GM12878 (cell line): ENCODE data around the gene FSIP1. TPM values are rescaled to one million over a fixed set of nuclear protein-coding genes. Genes with fewer than 3 reads are reported as not detected.

Source experiments
- ATAC-seq: fragments of 200-7000 bp; cut with Tn5 transposase; 3 replicates; pipeline ENCODE4 v1.9.1; 2020; ENCODE audit warnings: mild to moderate bottlenecking, moderate library complexity
- BruUV-seq: library from RNA; stranded (reverse); fragments of 400-500 nt; replicated peaks from 2 replicates; lab custom pipeline; 2021; lab: Mats Ljungman, UMichigan
- CTCF ChIA-PET: fragments of 300-600 bp; sonication (Branson Sonifier 250); formaldehyde crosslinking; extraction: SDS; loops from one replicate; lab custom pipeline; 2021; ENCODE audit warnings: inconsistent platforms; lab: Yijun Ruan, JAX
- POLR2A ChIA-PET: fragments of 350-600 bp; formaldehyde crosslinking; extraction: SDS; loops from one replicate; lab custom pipeline; 2021; ENCODE audit warnings: inconsistent platforms; lab: Charles Lee
- RAD21 ChIA-PET: fragments of 300-600 bp; sonication (Branson Sonifier 250); formaldehyde crosslinking; loops from one replicate; lab custom pipeline; 2023; ENCODE audit warnings: antibody characterized with exemption; ENCODE audit not compliant: unreplicated experiment; lab: Charles Lee
- SMC1A ChIA-PET: fragments of 300-600 bp; sonication (Branson Sonifier 250); formaldehyde crosslinking; loops from one replicate; lab custom pipeline; 2023; ENCODE audit not compliant: unreplicated experiment, uncharacterized antibody; lab: Charles Lee
- DNase-seq: peaks from one replicate; pipeline ENCODE4 v3.0.0-alpha.2; 2011; ENCODE audit warnings: low read depth, low spot score
- FAIRE-seq: peaks from 3 replicates; lab custom pipeline; 2011; peaks lifted over from hg19 to GRCh38; lab: Jason Lieb, UNC
- H2AFZ ChIP-seq: 2 replicates; pipeline ENCODE4 v1.6.0; 2011; ENCODE audit warnings: low read depth, low read length, control low read depth; ENCODE audit not compliant: control insufficient read depth
- H3K27ac ChIP-seq: 2 replicates; pipeline ENCODE4 v1.5.1; 2011; ENCODE audit warnings: control low read depth; ENCODE audit not compliant: control insufficient read depth, insufficient read depth
- H3K27me3 ChIP-seq, 2 experiments: replicated peaks in 1 of 2; 2 replicates each; pipeline versions ENCODE4 v1.6.0 to v1.6.1; 2011; ENCODE audit warnings: low read length in 1 of 2; ENCODE audit not compliant: control insufficient read depth in 2 of 2, insufficient read depth in 2 of 2
- H3K36me3 ChIP-seq, 2 experiments: 2 replicates each; pipeline ENCODE4 v1.5.1; 2011; ENCODE audit warnings: low read length in 1 of 2; ENCODE audit not compliant: control insufficient read depth in 2 of 2, insufficient read depth in 2 of 2
- H3K4me1 ChIP-seq: 2 replicates; pipeline ENCODE4 v1.6.1; 2011; ENCODE audit warnings: mild to moderate bottlenecking, low read length, moderate library complexity, mixed read lengths; ENCODE audit not compliant: control insufficient read depth, insufficient read depth
- H3K4me2 ChIP-seq: 2 replicates; pipeline ENCODE4 v1.6.0; 2011; ENCODE audit warnings: control low read depth; ENCODE audit not compliant: control insufficient read depth, insufficient read depth
- H3K4me3 ChIP-seq: fragments of 200-600 bp; sonication (generic); 2 replicates; pipeline ENCODE4 v1.5.1; 2016
- H3K79me2 ChIP-seq: 2 replicates; pipeline ENCODE4 v1.6.0; 2011; ENCODE audit warnings: low read length; ENCODE audit not compliant: control insufficient read depth, insufficient read depth
- H3K9ac ChIP-seq: 2 replicates; pipeline ENCODE4 v1.8.0; 2011; ENCODE audit warnings: low read length, control low read depth, mixed read lengths; ENCODE audit not compliant: control insufficient read depth, insufficient read depth
- H3K9me3 ChIP-seq: replicated peaks from 3 replicates; pipeline ENCODE4 v1.5.1; 2011; ENCODE audit warnings: mild to moderate bottlenecking, low read length; ENCODE audit not compliant: control insufficient read depth, insufficient read depth
- H4K20me1 ChIP-seq: 2 replicates; pipeline ENCODE4 v1.6.0; 2011; ENCODE audit not compliant: control insufficient read depth, insufficient read depth
- ASH2L ChIP-seq: fragments of 300-600, 200-600 bp; sonication (generic); IDR thresholded peaks from 2 replicates; pipeline ENCODE4 v1.6.1; 2017; ENCODE audit warnings: low read depth, mild to moderate bottlenecking, borderline replicate concordance
- BCL11A ChIP-seq: IDR thresholded peaks from 2 replicates; pipeline ENCODE4 v1.6.1; 2011; ENCODE audit warnings: low read depth, low read length
- BMI1 ChIP-seq: fragments of 450-650 bp; IDR thresholded peaks from 2 replicates; pipeline ENCODE4 v1.6.1; 2016; ENCODE audit warnings: mild to moderate bottlenecking, moderate library complexity, borderline replicate concordance
- MYB ChIP-seq: fragments of 150-350 bp; IDR thresholded peaks from 2 replicates; pipeline ENCODE4 v1.6.1; 2014; ENCODE audit warnings: mild to moderate bottlenecking, low read depth, low read length, borderline replicate concordance
- NBN ChIP-seq: fragments of 450-650 bp; IDR thresholded peaks from 2 replicates; pipeline ENCODE4 v1.6.1; 2016
- NR2C1 ChIP-seq: fragments of 450-650 bp; IDR thresholded peaks from 2 replicates; pipeline ENCODE4 v1.6.1; 2017; ENCODE audit warnings: antibody characterized with exemption, mild to moderate bottlenecking, moderate library complexity
- NR2F1 ChIP-seq: fragments of 450-650 bp; conservative IDR thresholded peaks from 2 replicates; pipeline ENCODE4 v1.6.1; 2017; ENCODE audit warnings: mild to moderate bottlenecking
- NRF1 ChIP-seq: conservative IDR thresholded peaks from 2 replicates; pipeline ENCODE4 v1.6.1; 2011; ENCODE audit warnings: mild to moderate bottlenecking, low read depth, low read length, improper control_type of control experiment
- RCOR1 ChIP-seq: conservative IDR thresholded peaks from 2 replicates; pipeline ENCODE4 v1.6.1; 2012; ENCODE audit warnings: low read depth, low read length, improper control_type of control experiment
- SP1 ChIP-seq: IDR thresholded peaks from one replicate; pipeline ENCODE4 v1.6.1; 2011; ENCODE audit warnings: low read depth, low read length
- TCF7 ChIP-seq: IDR thresholded peaks from 2 replicates; pipeline ENCODE4 v1.6.1; 2014; ENCODE audit warnings: antibody characterized with exemption, borderline replicate concordance
- WGBS: methylation state at CpG from one replicate; pipeline ENCODE4 v1.1.6; 2016; ENCODE audit warnings: low lambda C conversion rate; ENCODE audit not compliant: insufficient replicate concordance, insufficient coverage; ENCODE audit errors: missing lambda C conversion rate; 5-methylcytosine and 5-hydroxymethylcytosine counted together
- in situ Hi-C: fragments of 300-500 bp; cut with MboI; formaldehyde crosslinking; loops from 9 replicates; pipeline ENCODE4 v1.14.3; 2018; ENCODE audit warnings: mixed read lengths
- intact Hi-C: fragments of 100-400 bp; cut with micrococcal nuclease; formaldehyde crosslinking; loops from one replicate; pipeline ENCODE4 v1.14.2; 2022; ENCODE audit not compliant: unreplicated experiment
- polyA plus RNA-seq, 11 experiments: library from polyadenylated mRNA; depleted of rRNA in 4 of 11; unstranded in 6 of 11; stranded (reverse) in 5 of 11; fragments of >200 nt; fragmentation: Nextera tagmentation in 4 of 11; fragmentation: Illumina TruSeq in 1 of 11; extraction: Ambion mirVana in 4 of 11; extraction: Trizol in 1 of 11; gene quantifications; 1 replicate in 1 of 11; 2 replicates in 10 of 11; pipeline versions ENCODE4 v1.2.1 to v1.2.3, GENCODE V29; 2011 to 2016; ENCODE audit warnings: inconsistent platforms in 2 of 11, missing spikeins in 2 of 11, low read depth in 1 of 11
- total RNA-seq, 4 experiments: library from RNA; depleted of rRNA in 3 of 4; stranded (reverse); fragments of >200 nt in 3 of 4; fragmentation: Illumina TruSeq in 1 of 4; extraction: Trizol in 1 of 4; gene quantifications; 2 replicates each; pipeline versions ENCODE4 v1.2.1 to v1.2.3, GENCODE V29; 2013 to 2021
- TF ChIP-seq, protein P1 (sequence below): fragments of 450-650 bp; formaldehyde crosslinking; IDR thresholded peaks from 2 replicates; pipeline ENCODE4 v1.5.0; 2022; ENCODE audit warnings: mild to moderate bottlenecking, missing genetic modification characterization
- TF ChIP-seq, protein P2 (sequence below): fragments of 450-650 bp; IDR thresholded peaks from 2 replicates; pipeline ENCODE4 v1.6.1; 2017; ENCODE audit warnings: mild to moderate bottlenecking, moderate library complexity
- TF ChIP-seq, protein P3 (sequence below): fragments of 150-350 bp; IDR thresholded peaks from 2 replicates; pipeline ENCODE4 v1.6.1; 2014; ENCODE audit warnings: mild to moderate bottlenecking, low read depth, low read length

The FSIP1 gene
- total and polyA plus RNA-seq, 10 of the 15 experiments (the other 5 are each of a cell fraction or from before 2014, with no cell fraction given), result 0.15 to 0.67 (median 0.35) TPM

DNA sequence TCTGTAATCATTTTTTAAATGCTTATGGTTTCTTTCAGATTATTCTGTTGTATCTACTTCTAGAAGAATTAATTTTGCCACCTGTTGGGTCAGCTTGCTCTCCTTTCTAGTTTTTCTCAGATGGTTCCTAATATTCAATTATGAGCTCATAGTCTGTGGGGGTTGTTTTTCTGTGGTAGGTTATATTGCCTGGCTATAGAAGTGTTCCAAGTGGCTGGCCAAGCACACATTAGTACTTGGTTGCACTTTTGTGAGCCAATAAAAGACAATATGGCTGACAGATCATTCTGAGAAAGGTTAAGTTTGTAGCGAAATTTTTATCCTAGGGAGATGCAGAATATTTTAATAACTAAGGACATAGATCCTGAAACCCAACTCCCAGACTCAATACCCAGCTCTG, 31.8 kb upstream of the FSIP1 start:
- TF ChIP-seq, protein P1, sequence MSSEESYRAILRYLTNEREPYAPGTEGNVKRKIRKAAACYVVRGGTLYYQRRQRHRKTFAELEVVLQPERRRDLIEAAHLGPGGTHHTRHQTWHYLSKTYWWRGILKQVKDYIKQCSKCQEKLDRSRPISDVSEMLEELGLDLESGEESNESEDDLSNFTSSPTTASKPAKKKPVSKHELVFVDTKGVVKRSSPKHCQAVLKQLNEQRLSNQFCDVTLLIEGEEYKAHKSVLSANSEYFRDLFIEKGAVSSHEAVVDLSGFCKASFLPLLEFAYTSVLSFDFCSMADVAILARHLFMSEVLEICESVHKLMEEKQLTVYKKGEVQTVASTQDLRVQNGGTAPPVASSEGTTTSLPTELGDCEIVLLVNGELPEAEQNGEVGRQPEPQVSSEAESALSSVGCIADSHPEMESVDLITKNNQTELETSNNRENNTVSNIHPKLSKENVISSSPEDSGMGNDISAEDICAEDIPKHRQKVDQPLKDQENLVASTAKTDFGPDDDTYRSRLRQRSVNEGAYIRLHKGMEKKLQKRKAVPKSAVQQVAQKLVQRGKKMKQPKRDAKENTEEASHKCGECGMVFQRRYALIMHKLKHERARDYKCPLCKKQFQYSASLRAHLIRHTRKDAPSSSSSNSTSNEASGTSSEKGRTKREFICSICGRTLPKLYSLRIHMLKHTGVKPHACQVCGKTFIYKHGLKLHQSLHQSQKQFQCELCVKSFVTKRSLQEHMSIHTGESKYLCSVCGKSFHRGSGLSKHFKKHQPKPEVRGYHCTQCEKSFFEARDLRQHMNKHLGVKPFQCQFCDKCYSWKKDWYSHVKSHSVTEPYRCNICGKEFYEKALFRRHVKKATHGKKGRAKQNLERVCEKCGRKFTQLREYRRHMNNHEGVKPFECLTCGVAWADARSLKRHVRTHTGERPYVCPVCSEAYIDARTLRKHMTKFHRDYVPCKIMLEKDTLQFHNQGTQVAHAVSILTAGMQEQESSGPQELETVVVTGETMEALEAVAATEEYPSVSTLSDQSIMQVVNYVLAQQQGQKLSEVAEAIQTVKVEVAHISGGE (CRISPR knock-in tag), result no peak
- no peak for TF ChIP-seq SP1
- no peak for TF ChIP-seq BMI1
- TF ChIP-seq TCF7, result no peak
- TF ChIP-seq NR2C1, result no peak
- no peak for TF ChIP-seq BCL11A
- TF ChIP-seq NBN, result no peak
- no peak for TF ChIP-seq NR2F1
- TF ChIP-seq, protein P2, sequence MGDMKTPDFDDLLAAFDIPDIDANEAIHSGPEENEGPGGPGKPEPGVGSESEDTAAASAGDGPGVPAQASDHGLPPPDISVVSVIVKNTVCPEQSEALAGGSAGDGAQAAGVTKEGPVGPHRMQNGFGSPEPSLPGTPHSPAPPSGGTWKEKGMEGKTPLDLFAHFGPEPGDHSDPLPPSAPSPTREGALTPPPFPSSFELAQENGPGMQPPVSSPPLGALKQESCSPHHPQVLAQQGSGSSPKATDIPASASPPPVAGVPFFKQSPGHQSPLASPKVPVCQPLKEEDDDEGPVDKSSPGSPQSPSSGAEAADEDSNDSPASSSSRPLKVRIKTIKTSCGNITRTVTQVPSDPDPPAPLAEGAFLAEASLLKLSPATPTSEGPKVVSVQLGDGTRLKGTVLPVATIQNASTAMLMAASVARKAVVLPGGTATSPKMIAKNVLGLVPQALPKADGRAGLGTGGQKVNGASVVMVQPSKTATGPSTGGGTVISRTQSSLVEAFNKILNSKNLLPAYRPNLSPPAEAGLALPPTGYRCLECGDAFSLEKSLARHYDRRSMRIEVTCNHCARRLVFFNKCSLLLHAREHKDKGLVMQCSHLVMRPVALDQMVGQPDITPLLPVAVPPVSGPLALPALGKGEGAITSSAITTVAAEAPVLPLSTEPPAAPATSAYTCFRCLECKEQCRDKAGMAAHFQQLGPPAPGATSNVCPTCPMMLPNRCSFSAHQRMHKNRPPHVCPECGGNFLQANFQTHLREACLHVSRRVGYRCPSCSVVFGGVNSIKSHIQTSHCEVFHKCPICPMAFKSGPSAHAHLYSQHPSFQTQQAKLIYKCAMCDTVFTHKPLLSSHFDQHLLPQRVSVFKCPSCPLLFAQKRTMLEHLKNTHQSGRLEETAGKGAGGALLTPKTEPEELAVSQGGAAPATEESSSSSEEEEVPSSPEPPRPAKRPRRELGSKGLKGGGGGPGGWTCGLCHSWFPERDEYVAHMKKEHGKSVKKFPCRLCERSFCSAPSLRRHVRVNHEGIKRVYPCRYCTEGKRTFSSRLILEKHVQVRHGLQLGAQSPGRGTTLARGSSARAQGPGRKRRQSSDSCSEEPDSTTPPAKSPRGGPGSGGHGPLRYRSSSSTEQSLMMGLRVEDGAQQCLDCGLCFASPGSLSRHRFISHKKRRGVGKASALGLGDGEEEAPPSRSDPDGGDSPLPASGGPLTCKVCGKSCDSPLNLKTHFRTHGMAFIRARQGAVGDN, result no peak
- TF ChIP-seq, protein P3, sequence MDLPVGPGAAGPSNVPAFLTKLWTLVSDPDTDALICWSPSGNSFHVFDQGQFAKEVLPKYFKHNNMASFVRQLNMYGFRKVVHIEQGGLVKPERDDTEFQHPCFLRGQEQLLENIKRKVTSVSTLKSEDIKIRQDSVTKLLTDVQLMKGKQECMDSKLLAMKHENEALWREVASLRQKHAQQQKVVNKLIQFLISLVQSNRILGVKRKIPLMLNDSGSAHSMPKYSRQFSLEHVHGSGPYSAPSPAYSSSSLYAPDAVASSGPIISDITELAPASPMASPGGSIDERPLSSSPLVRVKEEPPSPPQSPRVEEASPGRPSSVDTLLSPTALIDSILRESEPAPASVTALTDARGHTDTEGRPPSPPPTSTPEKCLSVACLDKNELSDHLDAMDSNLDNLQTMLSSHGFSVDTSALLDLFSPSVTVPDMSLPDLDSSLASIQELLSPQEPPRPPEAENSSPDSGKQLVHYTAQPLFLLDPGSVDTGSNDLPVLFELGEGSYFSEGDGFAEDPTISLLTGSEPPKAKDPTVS, result no peak
- no peak for TF ChIP-seq NRF1
- no peak for TF ChIP-seq ASH2L
- no peak for TF ChIP-seq RCOR1
- no peak for TF ChIP-seq MYB
- Histone ChIP-seq H3K9me3 (no peaks in the 10 kb centered on the region), H3K27ac (no peak overlapping the region), H3K9ac (no peak overlapping the region), H3K36me3 (no peaks in the 10 kb centered on the region), H2AFZ (no peak overlapping the region), H3K4me2 (no peak overlapping the region), H3K4me3 (no peak overlapping the region), H3K79me2 (no peaks in the 10 kb centered on the region), H4K20me1 (no peaks in the 10 kb centered on the region), H3K4me1 (no peaks in the 10 kb centered on the region), H3K27me3 (no peaks in the 10 kb centered on the region; a peak in 1 of 4 replicates)
- DNase-seq (no peak), ATAC-seq (peak; percentile 61), FAIRE-seq (no peak)
- in situ Hi-C loops, result no loop called here
- no TSS peak for BruUV-seq
- ChIA-PET RAD21 (interaction anchor here (1.4 kb wide), 1 partner anchor 59 kb away, joined by 3 read pairs; no protein-coding TSS in a partner anchor), POLR2A (no interaction called here), SMC1A (interaction anchor here (0.6 to 1.3 kb wide), 2 partner anchors 10 to 55 kb away, joined by 3 to 4 read pairs; no protein-coding TSS in a partner anchor), CTCF (no interaction called here)
- intact Hi-C loops, result no loop called here
- 0% methylated on average over 1 of the region's 1 CpG for WGBS
